ELF-1 (cell line): ENCODE data around the gene GCFC2.
A peak's percentile ranks its signal among the peaks of the same experiment; 100 is the strongest.
"Not testable (repeated sequence)": the region's sequence is repeated elsewhere in the genome, so short reads cannot be mapped to it uniquely, and the experiment has no call there.

ENCODE experiments used
- DNase-seq: peaks from one replicate; pipeline ENCODE4 v3.0.0-alpha.2; 2016; ENCODE audit warnings: low read depth, low spot score

The GCFC2 gene

DNA sequence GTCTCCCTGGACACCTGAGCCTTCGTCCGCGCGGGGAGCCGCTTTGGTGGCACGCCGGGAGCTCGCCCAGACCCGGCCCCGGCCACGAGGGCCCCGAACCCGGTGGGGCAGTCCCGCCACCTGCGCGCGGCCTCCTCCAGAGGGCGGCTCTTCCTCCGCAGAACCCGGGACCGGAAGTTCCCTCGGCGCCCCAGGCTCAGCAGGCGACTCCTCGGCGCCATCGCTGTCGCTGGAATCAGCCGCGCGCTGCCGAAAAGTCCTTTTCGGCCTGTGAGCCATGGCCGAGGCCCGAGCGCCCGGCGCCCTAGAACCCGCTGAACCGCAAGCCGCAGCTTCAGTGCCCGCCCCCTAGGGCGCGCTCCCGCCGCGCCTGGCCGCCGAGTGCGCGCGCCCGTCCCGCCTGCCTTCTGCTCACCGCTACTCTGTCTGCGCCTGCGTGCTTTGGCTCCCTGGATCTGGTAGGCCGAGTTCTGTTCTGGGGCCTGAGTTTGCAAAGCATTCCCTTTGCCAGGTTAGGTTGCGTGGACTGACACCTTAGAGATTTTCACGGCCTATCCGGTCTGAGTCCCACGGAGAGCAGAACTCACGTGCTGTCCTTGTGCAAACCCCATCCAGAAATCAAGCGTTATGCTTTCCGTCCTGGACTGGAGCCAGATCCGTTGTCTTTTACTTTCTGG, at the start of gene GCFC2:
Gene GCFC2, minus strand, starts transcription at position 339 of the 677 bp plus-strand sequence. Its CDS starts 60 bp downstream, at position 279.
- peak; percentile 95 for DNase-seq

DNA sequence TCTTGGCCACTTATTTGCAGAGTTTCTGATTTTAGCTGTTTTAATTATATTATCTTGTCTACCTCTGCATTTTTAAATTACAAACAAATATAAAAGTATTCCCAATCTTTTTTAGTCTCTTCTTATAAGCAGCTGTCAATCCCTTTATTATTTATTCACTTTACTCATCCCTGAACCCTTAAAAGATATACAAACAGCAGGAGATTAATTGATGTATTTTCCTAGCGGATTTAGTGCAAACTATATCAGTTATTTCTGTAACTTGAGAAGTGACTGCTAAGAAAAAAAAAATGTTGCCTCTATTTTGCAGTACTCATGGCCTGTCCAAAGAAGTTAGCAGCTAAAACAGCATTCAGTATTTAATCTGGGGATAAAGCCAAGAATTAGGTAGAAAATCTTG, 42.1 kb upstream of the GCFC2 start:
- no peak for DNase-seq

DNA sequence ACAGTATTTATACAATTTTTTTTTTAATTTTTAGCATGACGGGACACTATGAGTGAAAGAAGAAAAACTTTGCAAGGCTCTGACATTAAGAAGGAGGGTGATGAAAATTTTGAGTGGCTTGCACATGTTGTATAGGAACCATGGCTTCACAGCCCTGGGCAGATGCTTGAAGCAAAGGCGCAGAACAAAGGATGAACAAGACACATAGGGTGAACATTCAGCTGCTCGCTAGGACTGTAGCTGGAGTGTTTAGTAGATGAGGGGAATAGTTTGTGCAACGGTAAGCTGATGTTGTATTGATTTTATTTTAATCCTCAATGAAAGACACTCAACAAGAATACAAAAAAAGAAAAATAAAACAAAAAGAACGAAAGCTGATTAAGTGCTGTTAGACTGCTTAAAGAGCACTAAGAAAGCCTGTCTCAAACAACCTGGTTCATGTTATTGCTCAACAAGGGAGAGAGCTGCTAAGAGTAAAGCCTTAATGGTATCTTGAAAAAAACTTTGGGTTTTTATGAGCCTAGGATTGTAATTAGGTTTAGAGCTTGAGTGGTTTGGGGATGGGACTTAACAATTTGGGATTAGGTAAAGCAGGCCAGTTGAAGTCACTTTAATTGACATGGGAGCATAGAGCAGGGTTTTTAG, 41.2 kb upstream of the GCFC2 start:
- no peak for DNase-seq

DNA sequence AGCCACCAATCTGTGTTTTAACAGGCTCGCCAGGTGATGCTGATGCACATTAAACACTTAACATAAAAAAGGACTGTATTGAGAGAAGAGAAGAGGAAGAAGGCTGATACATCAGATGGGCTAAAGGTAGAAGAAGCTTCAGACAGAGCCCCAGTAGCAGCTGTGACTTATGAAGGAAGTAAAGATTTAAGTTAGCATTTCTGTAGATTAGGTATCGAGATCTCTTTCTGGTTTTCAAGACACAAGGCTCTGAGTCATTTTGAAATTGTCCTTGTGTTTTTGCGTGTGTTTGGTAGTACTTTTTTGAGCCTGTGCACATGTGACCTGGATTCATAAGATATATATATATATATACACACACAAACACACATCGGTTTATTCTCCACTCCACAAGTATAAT, 40.6 kb upstream of the GCFC2 start:
- no peak for DNase-seq

DNA sequence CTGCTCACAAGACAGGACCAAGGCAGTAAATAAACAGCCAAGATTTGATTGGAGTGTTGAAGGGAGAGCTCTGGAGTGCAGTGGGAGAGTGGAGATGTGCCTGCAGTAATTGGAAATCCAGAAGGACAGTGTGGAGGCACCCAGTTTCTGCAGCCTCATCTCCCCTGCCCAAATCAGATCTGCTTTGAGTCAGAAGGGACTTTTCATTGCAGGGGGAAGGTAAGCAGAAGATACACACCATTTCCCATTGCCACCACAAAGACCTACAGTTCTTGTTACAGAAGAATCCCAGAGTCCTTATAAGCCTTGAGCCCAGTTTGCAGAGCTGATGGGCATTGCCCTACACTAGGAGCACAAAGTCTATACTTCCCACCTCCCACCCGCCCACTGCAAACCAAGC, 27.2 kb upstream of the GCFC2 start:
- DNase-seq, result no peak

DNA sequence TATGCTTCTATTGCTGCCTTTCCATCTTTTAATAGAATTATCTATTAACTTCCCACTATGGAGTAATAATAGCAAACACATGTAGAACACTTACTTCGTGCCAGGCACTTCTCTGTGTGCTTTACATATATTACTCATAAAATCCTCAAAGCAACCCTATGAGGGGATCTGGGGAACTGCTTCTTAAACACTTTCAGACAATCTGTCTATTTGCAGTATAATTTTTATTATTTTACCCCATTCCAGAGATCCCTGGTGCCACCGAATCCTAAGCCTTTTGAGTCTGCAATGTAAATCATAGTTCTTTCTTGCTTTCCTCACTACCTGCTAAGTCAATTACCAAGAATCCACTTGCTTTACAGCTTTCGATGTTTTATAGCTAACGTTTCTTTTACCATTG, 25.6 kb upstream of the GCFC2 start:
- no peak for DNase-seq

DNA sequence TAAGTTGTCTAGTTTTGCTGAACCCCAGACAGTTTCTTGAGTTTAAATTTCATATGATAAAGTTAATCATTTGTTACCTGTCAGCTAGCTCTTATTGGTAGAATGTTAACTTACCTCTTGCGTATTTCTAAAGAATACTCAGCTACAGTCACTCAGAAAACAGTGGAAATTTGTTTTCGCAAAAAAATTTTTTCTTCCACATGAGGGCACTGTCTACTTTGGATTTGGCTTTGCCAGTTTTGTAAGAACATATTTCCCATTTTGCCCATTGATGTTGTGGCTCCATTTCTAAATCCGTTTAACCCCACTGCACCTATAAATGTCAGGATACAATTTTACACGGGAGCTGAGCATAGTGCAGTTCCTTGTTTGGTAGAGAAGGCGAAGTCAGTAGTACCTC, 19.1 kb upstream of the GCFC2 start:
- DNase-seq, result no peak

DNA sequence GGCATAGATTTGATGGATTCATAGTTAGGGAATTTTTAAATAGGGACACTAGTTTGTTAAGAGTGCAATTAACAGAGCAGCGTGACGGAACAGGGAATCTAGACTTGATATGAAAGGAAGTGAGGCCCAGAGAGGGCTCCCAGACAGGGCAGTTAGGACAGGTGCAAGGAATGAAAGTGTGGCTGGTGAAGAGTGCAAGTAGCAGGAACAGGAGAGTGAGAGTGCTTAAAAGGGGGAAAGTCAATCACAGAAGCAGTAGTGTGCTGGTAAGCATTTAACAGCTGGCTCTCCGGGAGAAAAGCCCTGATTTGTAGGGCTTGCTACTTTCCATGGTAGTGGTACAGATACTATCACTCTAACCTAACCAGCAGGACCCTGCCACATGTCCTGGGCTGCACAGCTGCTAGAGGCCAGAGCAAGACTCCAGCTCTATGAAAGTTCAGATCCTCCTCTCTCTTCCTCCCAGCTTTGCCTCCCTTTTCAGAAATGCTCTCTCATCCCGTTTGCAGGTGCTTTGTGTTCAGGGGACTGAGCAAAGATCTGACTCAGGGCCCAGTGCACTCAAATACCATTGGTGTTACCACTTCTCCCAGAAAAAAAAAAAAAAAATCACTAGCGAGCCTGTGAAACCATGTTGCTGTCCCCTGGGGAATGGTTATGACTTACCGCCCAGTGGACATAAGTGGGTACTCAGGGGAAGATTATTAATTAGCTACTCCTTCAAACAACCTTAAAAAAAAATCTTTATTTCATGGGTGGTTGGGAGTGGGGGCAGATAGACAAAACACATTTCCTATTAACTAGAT, 18.1 kb upstream of the GCFC2 start:
- no peak for DNase-seq

DNA sequence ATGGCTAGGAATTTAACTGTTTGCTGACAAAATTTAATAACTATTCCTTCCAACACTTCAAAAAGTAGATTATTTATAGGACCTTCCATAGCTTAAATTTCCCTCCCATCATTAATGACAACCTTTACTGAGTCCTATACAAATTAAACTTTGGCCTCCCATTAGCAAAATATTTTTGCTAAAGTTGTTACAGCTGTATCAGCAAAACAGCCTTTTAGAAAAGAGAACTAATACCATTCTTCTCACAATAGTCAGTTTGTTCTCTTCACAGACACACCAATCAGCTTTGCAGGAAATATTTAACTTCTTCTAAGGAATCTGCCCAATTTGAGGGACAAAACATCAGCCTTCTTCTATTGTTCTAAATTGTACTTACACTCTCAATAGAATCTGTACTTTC, 12.0 kb upstream of the GCFC2 start:
- no peak for DNase-seq

DNA sequence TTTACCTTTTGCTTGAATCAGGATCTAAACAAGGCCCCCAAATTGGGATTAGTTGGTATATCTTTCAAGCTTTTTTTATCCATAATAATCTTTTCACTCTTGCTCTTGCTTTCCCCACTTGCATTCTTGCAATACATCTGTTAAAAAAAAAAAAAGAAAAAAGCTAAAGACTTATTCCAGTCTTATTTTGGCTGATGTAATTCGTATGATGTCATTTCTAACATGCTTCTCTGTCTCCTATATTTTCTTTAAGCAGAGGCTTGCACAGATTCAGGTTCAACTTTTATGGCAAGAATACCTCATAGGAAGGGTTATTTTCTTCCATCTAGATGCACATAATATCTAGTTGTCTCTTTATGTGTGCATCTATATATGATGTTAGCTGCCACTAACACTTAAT, 9.8 kb upstream of the GCFC2 start:
- DNase-seq, result no peak

DNA sequence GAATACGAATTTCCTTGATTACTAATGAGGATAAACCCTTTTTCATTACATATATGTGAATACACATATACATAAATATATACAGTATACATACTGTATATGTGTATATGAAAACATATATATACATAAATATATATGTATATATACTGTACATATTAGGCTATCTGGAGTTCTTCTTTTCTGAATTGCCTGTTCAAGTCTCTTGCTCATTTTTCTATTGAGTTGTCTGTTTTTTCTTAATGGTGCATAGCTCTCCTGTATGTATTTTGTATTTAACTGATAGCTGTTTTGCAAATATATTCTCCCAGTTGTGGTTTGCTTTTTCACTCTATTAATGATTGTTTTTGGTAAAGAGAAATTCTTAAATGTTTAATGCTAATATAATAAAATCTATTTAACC, 8.9 kb upstream of the GCFC2 start:
- no peak for DNase-seq

DNA sequence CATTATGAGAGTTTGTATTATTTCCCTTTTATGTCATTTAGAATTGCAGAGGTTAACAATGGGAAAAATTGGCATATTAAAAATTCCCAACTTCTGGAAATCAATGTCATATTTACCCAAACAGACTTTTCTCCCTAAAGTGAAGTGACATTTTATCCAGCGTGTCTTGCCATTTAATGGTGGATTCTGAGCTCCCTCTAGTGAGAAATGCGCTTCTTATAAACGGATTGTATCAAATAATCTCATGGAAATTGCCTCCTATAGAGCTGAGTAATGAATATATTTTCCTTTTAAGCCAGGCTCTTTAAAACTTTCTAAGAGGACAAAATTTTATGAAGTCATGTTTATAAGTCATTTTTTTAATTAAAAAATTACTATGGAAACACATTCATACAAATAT, 5.7 kb upstream of the GCFC2 start:
- no peak for DNase-seq

DNA sequence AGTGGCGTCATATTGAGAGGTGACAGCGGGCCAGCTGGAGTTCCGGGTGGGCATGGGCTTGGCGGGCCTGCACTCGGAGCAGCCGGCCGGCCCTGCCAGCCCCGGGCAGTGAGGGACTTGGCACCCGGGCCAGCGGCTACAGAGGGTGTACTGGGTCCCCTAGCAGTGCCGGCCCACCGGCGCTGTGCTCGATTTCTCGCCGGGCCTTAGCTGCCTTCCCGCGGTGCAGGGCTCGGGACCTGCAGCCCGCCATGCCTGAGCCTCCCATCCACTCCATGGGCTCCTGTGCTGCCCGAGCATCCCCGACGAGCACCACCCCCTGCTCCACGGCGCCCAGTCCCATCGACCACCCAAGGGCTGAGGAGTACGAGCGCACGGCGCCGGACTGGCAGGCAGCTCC, 875 bp upstream of the GCFC2 start:
- not testable (repeated sequence) for DNase-seq

DNA sequence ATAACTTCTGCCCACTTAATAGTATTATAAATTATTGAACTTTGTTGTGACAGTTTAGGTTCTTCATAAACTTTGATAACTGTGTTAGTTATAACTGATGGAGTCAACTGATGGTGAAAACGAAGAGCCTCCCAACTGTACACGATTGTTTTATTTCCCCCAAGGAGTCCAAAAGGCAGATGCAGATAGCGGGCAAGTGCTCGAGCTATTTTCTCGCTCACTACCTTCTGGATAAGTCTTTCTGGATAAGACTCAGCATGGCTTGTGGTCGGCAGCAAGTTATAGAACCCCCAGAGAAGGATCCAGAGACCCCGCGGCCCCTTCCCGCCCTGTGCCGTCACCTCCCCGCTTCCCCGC, 517 bp downstream of the GCFC2 start:
- no peak for DNase-seq

DNA sequence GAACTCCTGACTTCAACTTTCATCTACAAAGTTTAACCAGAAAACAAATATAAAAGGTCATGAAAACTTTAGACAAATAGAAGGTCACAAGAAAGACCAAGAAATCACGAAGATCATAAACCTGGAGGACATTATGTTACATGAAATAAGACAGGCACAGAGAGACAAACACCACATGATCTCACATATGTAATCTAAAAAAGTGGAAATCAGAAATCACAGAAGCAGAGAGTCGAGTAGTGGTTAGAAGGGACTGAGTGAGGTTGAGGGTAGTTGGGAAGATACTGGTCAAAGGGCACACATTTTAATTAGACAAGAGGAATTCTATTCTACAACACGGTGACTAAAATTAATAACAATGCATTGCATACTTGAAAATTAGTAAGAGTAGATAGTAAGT, 1.4 kb downstream of the GCFC2 start:
- no peak for DNase-seq

DNA sequence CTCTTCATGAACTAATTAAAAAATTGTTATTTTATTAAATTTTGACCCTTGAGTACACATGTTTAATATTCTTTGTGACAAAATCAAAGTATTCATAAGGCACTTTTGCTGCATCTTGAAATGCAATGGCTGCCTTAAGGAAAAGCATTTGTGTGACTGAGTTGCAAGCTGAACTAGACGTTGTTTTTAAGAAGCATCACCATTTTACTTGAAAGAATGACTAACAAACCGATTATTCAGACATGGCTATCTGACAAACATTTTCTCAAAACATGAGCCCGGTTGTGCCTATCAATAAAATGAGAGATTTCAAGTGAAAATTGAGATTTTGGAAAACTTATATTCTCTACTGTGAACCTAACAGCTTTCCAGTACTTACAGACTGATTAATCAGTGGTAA, 2.8 kb downstream of the GCFC2 start:
- DNase-seq, result no peak

DNA sequence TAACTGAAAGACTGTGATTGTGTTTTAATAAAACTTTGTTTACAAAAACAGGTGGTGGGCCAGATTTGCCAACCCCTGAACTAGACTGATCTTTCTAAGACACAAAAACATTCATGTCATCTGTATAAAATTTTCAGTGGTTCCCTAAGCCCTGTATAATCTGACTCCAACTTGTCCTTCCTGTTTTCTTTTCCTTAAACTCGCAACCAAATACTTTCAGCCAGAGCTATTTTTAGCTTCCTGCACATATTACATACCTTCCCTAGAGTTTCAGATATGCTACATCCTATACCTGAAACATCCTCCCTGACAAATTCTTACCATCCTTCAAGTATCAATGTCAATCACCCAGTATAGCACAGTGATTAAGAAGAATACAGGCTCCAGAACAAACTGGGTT, 4.8 kb downstream of the GCFC2 start:
- DNase-seq, result no peak

DNA sequence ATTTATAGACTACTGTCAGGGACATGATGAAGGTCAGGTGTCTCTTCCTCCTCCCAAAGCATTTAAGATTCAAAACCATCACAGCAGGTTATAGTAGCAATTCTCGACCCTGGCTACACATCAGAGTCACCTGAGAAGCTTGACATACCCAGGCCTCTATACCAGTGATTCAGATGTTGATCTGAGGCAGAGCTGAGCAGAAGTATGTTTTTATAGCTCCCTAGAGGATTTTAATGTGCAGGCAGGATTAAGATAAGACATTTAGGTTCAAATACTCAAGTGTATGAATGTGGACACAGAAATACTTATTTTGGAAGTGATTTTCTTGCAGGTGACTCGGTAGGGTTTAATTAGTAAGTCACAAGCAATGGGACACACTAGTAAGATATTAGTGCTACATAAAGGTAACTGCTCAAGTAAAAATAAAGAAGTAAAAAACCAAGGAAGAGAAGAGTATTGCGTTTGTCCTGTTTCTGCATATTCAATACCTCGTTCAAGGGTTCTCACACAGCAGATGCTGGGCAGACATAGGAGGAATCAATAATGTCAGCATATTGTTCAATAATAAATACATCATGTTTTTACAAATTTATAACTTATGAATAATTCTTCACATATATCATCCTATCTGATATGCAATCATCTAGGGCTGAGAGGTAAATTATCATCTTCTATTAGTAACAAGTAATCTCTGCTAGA, 7.0 kb downstream of the GCFC2 start:
- no peak for DNase-seq

DNA sequence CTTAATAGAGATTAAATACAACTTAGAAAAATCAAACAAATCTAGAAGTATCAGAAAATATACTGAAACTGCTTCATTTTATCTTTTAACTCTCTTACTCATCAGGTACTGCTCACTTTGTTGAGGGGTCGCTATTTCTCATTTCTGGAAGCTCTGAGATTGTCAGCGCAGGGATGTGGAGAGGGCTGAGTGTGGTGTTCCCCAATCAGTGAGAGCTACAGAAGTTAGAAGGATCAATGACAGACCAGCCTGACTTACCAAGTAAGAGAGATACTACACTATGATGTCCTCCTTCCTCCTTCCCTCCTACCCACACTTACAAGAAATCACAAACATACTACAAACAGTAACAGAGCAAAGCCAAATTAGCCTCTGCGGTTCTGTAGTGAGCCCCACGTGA, 8.1 kb downstream of the GCFC2 start:
- no peak for DNase-seq

DNA sequence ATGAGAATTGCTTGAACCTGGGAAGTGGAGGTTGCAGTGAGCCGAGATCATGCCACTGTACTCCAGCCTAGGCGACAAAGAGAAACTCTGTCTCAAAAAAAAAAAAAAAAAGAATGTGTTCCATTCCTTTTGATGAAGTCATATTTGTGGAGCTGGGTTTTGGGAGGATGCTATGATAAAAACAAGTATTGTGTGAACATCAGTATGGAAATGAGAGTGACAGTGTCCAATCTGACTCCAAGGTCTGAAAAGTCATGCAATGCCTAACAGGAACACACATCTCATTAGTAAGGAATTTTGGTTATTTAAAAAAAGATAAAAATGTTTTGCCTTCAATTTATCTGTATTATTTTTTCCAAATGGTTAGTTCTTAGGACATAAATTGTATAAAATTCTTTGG, 11.8 kb downstream of the GCFC2 start:
- no peak for DNase-seq

DNA sequence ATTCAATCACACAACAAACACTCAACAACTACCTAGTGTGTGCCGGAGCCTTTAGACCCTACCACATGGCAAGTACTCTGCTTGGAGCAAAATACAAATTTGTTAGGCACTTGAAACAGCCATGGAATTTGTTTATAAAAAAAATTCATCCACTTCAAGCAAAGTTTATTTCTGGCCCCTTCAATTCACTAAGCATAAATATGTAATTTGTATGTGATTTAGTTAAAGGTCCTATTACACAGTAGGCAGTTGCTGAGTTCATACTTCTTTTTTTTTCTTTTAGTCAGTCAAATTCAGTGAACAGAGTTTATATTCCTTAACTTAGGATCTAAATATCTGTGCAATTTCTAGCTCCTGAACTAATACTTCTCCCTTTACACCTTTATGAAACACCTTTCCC, 22.5 kb downstream of the GCFC2 start:
- DNase-seq, result no peak

DNA sequence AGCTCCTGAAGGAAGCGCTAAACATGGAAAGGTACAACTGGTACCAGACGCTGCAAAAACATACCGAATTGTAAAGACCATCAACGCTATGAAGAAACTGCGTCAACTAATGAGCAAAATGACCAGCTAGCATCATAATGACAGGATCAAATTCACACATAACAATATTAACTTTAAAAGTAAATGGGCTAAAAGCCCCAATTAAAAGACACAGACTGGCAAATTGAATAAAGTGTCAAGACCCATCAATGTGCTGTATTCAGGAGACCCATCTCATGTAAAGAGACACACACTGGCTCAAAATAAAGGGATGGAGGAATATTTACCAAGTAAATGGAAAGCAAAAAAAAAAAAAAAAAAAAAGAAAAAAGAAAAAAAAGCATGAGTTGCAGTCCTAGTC, 27.3 kb downstream of the GCFC2 start:
- DNase-seq, result not testable (repeated sequence)
